ENCODE data around the gene SLC6A4. TPM values are rescaled to one million over a fixed set of nuclear protein-coding genes. Genes with fewer than 3 reads are reported as not detected.

Gene SLC6A4
- total RNA-seq, 1 experiment from 2014 or later, result 0.02 TPM

GRCh38 chr17:30238387-30239088 lies 3.0 kb upstream of the SLC6A4 start:
- Histone ChIP-seq H3K9me3 (ENCODE audit: control insufficient read depth, low read depth, low read length) (no peaks in the 10 kb centered on the region), H2AK5ac (ENCODE audit: insufficient read length, low read length) (no peak overlapping the region), H3K4me1 (ENCODE audit: insufficient read depth, low read length) (no peaks in the 10 kb centered on the region), H3K9ac (ENCODE audit: extremely low read depth, insufficient read length, low read length) (no peak overlapping the region), H3K79me1 (ENCODE audit: insufficient read depth, low read depth, low read length, poor library complexity, severe bottlenecking) (no peaks in the 10 kb centered on the region), H4K8ac (replicated peaks; ENCODE audit: insufficient read length, low read depth, low read length) (no peak overlapping the region), H3K4me2 (ENCODE audit: insufficient read depth, insufficient read length, low read length) (peak overlapping the region; percentile 44), H3T11ph (ENCODE audit: low read length) (no peak overlapping the region), H3K56ac (ENCODE audit: insufficient read length, low read depth, low read length) (no peak overlapping the region), H2BK12ac (ENCODE audit: insufficient read length, low read depth, low read length) (no peak overlapping the region), H4K91ac (ENCODE audit: insufficient read length, low read depth, low read length) (no peak overlapping the region), H3K23me2 (ENCODE audit: insufficient read length, low read depth, low read length, poor library complexity, severe bottlenecking) (peaks cover 5% of the 10 kb centered on the region), H3K27me3 (ENCODE audit: insufficient read depth, low read length) (peaks cover 33% of the 10 kb centered on the region; the same call in 1 of the 2 replicates), H3K4ac (ENCODE audit: low read depth, low read length) (no peak overlapping the region), H2BK15ac (ENCODE audit: low read depth, low read length) (no peak overlapping the region), H2BK20ac (ENCODE audit: low read depth, low read length, poor library complexity, severe bottlenecking) (no peak overlapping the region), H3K27ac (ENCODE audit: insufficient read length, low read depth, low read length) (no peak overlapping the region), H3K18ac (ENCODE audit: insufficient read length, low read depth, low read length) (no peak overlapping the region), H2BK5ac (ENCODE audit: insufficient read length, low read length) (no peak overlapping the region), H2AFZ (ENCODE audit: low read length) (no peak overlapping the region), H3K23ac (ENCODE audit: insufficient read length, low read depth, low read length) (no peak overlapping the region), H3K79me2 (ENCODE audit: insufficient read depth, low read length) (no peaks in the 10 kb centered on the region), H2BK120ac (ENCODE audit: low read depth, low read length, poor library complexity, severe bottlenecking) (no peak overlapping the region), H3K14ac (ENCODE audit: insufficient read depth, low read length) (no peak overlapping the region; the same call in 1 of the 2 replicates), H4K20me1 (ENCODE audit: control insufficient read depth, insufficient read depth, insufficient read length) (no peaks in the 10 kb centered on the region), H4K5ac (ENCODE audit: insufficient read length, low read depth, low read length) (no peak overlapping the region)
- H3K27me3 Mint-ChIP-seq (ENCODE audit: low read depth), result peaks cover 63% of the 10 kb centered on the region
- TF ChIP-seq CTCF (conservative IDR thresholded peaks at IDR 0.05), result no peak
- no peak overlapping the region for H3K27ac Mint-ChIP-seq
- peak overlapping the region; percentile 30 to 78 for H3K4me3 Mint-ChIP-seq
- DNase-seq, result peak; percentile 67
- WGBS (ENCODE audit: extremely low coverage, insufficient read length, low lambda C conversion rate), result no CpG with 5 or more reads among the region's 27 CpGs
- H3K36me3 Mint-ChIP-seq (ENCODE audit: insufficient read depth in 1 of 3, low read depth in 3 of 3), result peaks cover 0 to 7% (median 7%) of the 10 kb centered on the region in 3 experiments; a peak in 4 of 7 replicates
- H3K9me3 Mint-ChIP-seq, result peaks cover 9 to 11% of the 10 kb centered on the region in 2 experiments
- peaks cover 24 to 30% of the 10 kb centered on the region in 2 experiments for H3K4me1 Mint-ChIP-seq

Measured in H9 (cell line).